OCI-LY7 (cell line): Measurements from ENCODE around the gene PARD3.

Experiments used
- CTCF ChIP-seq: fragments of 200-600 bp; sonication (generic); conservative IDR thresholded peaks from 2 replicates; pipeline ENCODE4 v1.5.1; 2014; ENCODE audit warnings: mild to moderate bottlenecking, antibody characterized with exemption, low read length, moderate library complexity, mixed read lengths
- EZH2phosphoT487 ChIP-seq: fragments of 200-600 bp; sonication (generic); IDR thresholded peaks from 2 replicates; pipeline ENCODE4 v1.6.1; 2018; ENCODE audit warnings: low read depth, borderline replicate concordance, mild to moderate bottlenecking, mixed run types, antibody characterized with exemption, low read length, moderate library complexity, mixed read lengths

DNA sequence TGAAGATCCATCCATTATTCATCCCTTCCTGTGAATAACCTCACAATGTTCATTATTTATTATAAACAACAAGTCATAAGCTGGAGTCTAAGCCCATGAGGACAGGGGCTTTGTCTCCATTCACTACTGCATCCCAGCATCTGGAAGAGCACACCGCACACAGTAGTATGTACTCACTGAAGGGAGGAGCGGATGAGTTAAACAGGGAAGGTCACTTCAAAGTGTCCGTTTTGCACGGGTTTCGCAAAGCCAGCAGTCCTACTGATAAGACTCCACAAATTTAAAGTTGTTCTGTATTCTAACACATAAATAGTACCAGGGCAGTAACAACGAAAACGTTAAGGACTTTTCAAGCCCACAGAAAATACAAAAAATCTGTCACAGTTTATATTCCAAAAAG, 167.9 kb downstream of the PARD3 start:
- TF ChIP-seq CTCF (no peak), EZH2phosphoT487 (no peak)
